Stomach (tissue), 9 donors: ENCODE results near the gene SP5. TPM values are rescaled to one million over a fixed set of nuclear protein-coding genes. Genes with fewer than 3 reads are reported as not detected.

Source experiments
- DNase-seq, 2 donors: peaks; one replicate each; pipeline versions ENCODE4 v3.0.0 to v3.0.0-alpha.2; 2013 to 2019
- H3K27ac ChIP-seq, 5 donors: fragments of 200-600 bp in 4 of 5; sonication (generic) in 4 of 5; one replicate each; pipeline ENCODE4 v1.5.1; 2013 to 2019; ENCODE audit warnings: mild to moderate bottlenecking in 1 of 5, moderate library complexity in 1 of 5
- H3K27me3 ChIP-seq, 3 donors: fragments of 200-600 bp; sonication (generic); one replicate each; pipeline ENCODE4 v1.5.1; 2017 to 2019; ENCODE audit warnings: mixed run types in 1 of 3
- H3K36me3 ChIP-seq, 4 donors: fragments of 200-600 bp; sonication (generic); 1 replicate in 3 of 4; 2 replicates in 1 of 4; pipeline ENCODE4 v1.5.1; 2016 to 2019
- H3K4me1 ChIP-seq, 4 donors: fragments of 200-600 bp; sonication (generic); one replicate each; pipeline ENCODE4 v1.5.1; 2016 to 2019
- H3K4me3 ChIP-seq, 4 donors: fragments of 200-600 bp; sonication (generic) in 3 of 4; one replicate each; pipeline ENCODE4 v1.5.1; 2016 to 2019; ENCODE audit warnings: mild to moderate bottlenecking in 1 of 4
- H3K9me3 ChIP-seq, 4 donors: fragments of 200-600 bp; sonication (generic); one replicate each; pipeline ENCODE4 v1.5.1; 2016 to 2019
- EP300 ChIP-seq: sonication (generic); formaldehyde crosslinking; IDR thresholded peaks from one replicate; pipeline ENCODE4 v1.6.1; 2017; ENCODE audit warnings: antibody characterized with exemption
- POLR2A ChIP-seq, 4 donors: fragments of 450-650 bp; IDR thresholded peaks; one replicate each; pipeline ENCODE4 v1.6.1; 2016; ENCODE audit warnings: antibody characterized with exemption in 4 of 4, control low read depth in 2 of 4, mild to moderate bottlenecking in 1 of 4, moderate library complexity in 1 of 4
- POLR2AphosphoS5 ChIP-seq, 3 donors: sonication (generic); formaldehyde crosslinking; IDR thresholded peaks; one replicate each; pipeline ENCODE4 v1.6.1; 2016; ENCODE audit warnings: antibody characterized with exemption in 3 of 3
- WGBS, 5 donors: extraction: QIAGEN DNeasy Blood & Tissue Kit in 3 of 5; methylation state at CpG; one replicate each; pipeline versions ENCODE4 v1.1.5 to v1.1.7; 2013 to 2018; 5-methylcytosine and 5-hydroxymethylcytosine counted together
- intact Hi-C: fragments of 100-400 bp; cut with DNase I; formaldehyde crosslinking; loops from one replicate; pipeline ENCODE4 v1.15.1; 2023; ENCODE audit warnings: low total_unique reads
- polyA plus RNA-seq, 3 donors: library from polyadenylated mRNA; stranded (reverse); fragments of 200-250 nt; gene quantifications; one replicate each; pipeline ENCODE4 v1.2.3, GENCODE V29; 2013
- total RNA-seq, 5 donors: library from RNA; depleted of rRNA; stranded (reverse); fragments of >200 nt; gene quantifications; one replicate each; pipeline versions ENCODE4 v1.1.0 to v1.2.3, GENCODE V29; 2014 to 2016
- TF ChIP-seq, protein P1 (sequence below), 7 experiments: fragments of 450-650 bp in 4 of 7; fragments of 200-600 bp in 3 of 7; sonication (generic) in 3 of 7; IDR thresholded peaks; one replicate each; pipeline ENCODE4 v1.5.1; 2016 to 2019; ENCODE audit warnings: antibody characterized with exemption in 7 of 7, control low read depth in 2 of 7, mild to moderate bottlenecking in 1 of 7
- donor health status: healthy with polysubstance abuse.
- donor health status: Bipolar disorder and iron deficiency.
- donor health status: healthy.

The SP5 gene
- total and polyA plus RNA-seq, 8 donors = 0.92 to 5.8 (median 3.0) TPM; not detected in 2

DNA sequence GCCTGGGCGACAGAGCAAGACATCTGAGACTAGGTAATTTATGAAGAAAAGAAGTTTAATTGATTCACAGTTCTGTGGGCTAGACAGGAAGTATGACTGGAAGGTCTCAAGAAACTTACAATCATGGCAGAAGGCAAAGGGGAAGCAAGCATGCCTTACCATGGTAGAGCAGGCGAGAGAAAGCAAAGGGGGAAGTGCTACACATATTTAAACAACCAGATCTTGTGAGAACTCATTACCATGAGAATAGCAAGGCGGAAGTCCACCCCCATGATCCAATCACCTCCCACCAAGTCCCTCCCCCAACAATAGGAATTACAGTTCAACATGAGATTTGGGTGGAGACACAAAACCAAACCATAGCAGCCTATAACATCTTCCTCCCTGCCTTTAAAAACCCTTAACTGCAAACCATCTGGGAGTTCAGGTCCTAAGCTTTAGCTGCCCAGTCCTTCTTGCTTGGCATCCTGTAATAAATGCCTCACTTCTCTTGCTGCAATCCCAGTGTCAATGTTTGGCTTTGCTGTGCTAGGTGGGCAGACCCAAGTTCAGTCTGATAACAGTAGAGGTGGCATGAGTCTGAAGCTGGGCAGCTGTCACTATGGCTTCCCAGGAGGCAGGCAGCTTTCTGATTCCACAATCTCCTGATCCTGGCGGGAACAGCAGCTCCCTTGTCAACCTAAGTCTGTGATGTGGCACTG, 11.2 kb upstream of the SP5 start:
- 77 to 79% (median 78%) methylated on average over 4 of the region's 4 CpGs for WGBS, 5 donors
- H3K27ac ChIP-seq = no peak overlapping the region
- DNase-seq = no peak

DNA sequence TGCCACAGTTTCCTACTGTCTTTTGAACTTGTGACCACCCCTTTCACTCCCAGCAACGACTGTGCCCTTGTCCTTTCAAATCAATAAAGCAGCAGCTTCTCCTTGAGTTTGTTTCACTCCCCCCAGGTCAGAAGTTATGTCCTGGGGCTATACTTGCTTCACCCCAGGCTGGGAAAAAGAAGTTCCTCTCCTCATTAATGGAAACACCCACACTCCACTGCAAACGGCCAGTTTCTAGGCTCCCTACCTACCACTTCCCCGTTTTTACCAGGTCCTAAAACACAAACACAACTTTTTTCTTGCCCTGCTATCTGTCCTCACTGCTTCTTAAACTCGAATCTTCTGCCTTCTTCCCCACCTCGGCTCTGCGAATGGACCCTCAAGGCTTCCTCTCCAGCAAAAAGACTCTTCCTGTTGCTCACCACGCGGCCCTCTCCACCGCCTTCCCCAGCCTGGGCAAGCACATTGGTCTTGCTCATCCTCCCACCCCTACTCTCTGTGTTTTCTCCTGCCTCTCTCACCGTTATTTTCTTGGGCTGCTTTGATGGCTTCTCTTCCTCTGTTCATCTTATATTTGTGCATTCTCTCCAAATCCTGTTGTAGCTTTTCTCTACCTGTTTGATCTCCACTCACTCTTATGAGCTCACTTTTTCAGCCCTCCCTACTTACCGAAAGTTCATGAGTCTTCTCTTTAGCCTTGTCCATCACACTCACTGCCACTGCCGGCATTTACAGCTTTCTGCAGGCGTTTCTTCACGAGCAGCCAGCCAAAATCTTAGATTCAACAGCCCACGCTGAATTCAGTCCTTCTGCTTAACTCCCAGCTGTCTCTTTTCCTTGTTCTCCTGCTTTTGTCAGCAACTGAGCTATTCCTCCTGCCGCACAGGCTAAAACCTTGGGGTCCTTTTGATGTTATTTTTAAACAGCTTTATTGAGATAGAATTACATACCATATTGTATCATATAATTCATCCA, 7.0 kb upstream of the SP5 start:
- Histone ChIP-seq H3K9me3 (no peaks in the 10 kb centered on the region), H3K27ac (no peak overlapping the region), H3K4me3 (no peak overlapping the region), H3K27me3 (peaks cover 0 to 64% (median 14%) of the 10 kb centered on the region in 3 donors), H3K36me3 (no peaks in the 10 kb centered on the region), H3K4me1 (peaks cover 12 to 21% (median 17%) of the 10 kb centered on the region in 4 donors)
- DNase-seq = no peak
- intact Hi-C loops = no loop called here
- TF ChIP-seq, protein P1, sequence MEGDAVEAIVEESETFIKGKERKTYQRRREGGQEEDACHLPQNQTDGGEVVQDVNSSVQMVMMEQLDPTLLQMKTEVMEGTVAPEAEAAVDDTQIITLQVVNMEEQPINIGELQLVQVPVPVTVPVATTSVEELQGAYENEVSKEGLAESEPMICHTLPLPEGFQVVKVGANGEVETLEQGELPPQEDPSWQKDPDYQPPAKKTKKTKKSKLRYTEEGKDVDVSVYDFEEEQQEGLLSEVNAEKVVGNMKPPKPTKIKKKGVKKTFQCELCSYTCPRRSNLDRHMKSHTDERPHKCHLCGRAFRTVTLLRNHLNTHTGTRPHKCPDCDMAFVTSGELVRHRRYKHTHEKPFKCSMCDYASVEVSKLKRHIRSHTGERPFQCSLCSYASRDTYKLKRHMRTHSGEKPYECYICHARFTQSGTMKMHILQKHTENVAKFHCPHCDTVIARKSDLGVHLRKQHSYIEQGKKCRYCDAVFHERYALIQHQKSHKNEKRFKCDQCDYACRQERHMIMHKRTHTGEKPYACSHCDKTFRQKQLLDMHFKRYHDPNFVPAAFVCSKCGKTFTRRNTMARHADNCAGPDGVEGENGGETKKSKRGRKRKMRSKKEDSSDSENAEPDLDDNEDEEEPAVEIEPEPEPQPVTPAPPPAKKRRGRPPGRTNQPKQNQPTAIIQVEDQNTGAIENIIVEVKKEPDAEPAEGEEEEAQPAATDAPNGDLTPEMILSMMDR (IDR thresholded peaks at IDR 0.05) = no peak
- TF ChIP-seq POLR2A (IDR thresholded peaks at IDR 0.05) (no peak), POLR2AphosphoS5 (IDR thresholded peaks at IDR 0.05) (no peak), EP300 (no peak)
- WGBS, 5 donors = 38 to 59% (median 51%) methylated on average over 16 of the region's 16 CpGs

More for the DNA sequence above, 11.2 kb upstream of the SP5 start:
- Histone ChIP-seq H3K27me3 (peaks cover 0 to 24% (median 0%) of the 10 kb centered on the region in 3 donors), H3K36me3 (no peaks in the 10 kb centered on the region), H3K4me3 (no peak overlapping the region), H3K9me3 (peaks cover 0 to 2% (median 0%) of the 10 kb centered on the region in 4 donors), H3K4me1 (no peaks in the 10 kb centered on the region)
- TF ChIP-seq EP300 (no peak), POLR2AphosphoS5 (IDR thresholded peaks at IDR 0.05) (no peak)
- TF ChIP-seq, protein P1 (IDR thresholded peaks at IDR 0.05) = no peak
- intact Hi-C loops = no loop called here

DNA sequence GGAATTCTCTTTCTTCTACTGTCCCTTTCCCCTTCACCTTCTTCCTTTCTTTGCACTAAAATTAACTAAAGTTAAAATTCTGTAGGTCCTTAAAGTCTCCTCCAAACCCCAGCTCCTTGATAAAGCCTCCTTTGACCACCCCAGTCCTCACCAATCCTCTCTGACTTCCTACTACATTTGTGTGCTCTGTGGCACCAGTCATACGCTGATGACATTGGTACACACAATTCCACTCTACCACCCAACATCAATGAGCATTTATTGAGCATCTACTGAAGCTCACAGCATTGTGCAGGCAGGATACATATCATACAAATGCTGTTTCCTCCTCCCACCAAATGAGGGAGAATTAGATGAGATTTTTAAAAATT, 4.5 kb upstream of the SP5 start:
- Histone ChIP-seq H3K4me3 (no peak overlapping the region), H3K4me1 (peaks cover 37 to 46% (median 40%) of the 10 kb centered on the region in 4 donors), H3K9me3 (no peaks in the 10 kb centered on the region), H3K36me3 (no peaks in the 10 kb centered on the region), H3K27me3 (peaks cover 0 to 83% (median 39%) of the 10 kb centered on the region in 3 donors), H3K27ac (no peak overlapping the region)
- 68 to 88% (median 79%) methylated on average over 1 of the region's 1 CpG for WGBS, 5 donors
- DNase-seq = no peak
- TF ChIP-seq POLR2A (IDR thresholded peaks at IDR 0.05) (no peak), EP300 (no peak), POLR2AphosphoS5 (IDR thresholded peaks at IDR 0.05) (no peak)
- TF ChIP-seq, protein P1 (IDR thresholded peaks at IDR 0.05) = no peak
- intact Hi-C loops = loop anchor here (10.0 kb wide), 1 partner anchor 104 kb away; the partner anchor contains the start of gene GAD1

DNA sequence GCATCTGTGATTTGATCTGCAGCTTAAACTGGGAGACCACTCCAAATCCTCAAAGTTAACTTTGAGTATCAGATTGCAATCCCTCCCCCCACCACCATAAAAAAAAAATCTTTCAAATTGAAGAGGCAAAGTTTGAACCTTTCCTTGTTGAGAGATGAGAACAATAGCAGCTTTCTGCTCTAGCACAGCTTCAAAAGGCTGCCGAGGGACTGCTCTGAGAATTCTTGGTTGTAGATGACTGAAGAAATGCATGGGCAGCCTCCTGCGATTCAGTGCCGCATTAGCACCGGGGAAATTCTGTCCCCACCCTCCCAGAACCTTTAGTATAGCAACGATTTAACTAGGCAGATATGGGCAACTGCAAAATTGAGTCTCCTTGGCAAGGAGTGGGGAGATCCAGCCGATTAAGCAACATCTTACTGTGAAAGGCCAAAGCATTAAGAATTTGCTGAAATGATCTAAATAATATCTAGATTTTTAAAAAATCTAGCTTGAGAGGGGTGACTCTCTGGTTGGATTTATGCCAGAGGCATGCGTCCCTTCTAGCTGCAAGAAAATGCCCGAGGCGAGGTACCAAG, 3.9 kb upstream of the SP5 start:
- intact Hi-C loops = loop anchor here (10.0 kb wide), 1 partner anchor 104 kb away; the partner anchor contains the start of gene GAD1
- peaks cover 44 to 52% (median 47%) of the 10 kb centered on the region in 4 donors for H3K4me1 ChIP-seq
- peak overlapping the region in 2 of 4 donors; percentile 25 to 37 for H3K4me3 ChIP-seq
- no peaks in the 10 kb centered on the region for H3K36me3 ChIP-seq
- no peak for TF ChIP-seq POLR2AphosphoS5 (IDR thresholded peaks at IDR 0.05)
- TF ChIP-seq, protein P1 (IDR thresholded peaks at IDR 0.05) = no peak
- TF ChIP-seq EP300 = no peak
- no peak for TF ChIP-seq POLR2A (IDR thresholded peaks at IDR 0.05)
- H3K27me3 ChIP-seq = peaks cover under 1 to 89% (median 46%) of the 10 kb centered on the region in 3 donors
- no peaks in the 10 kb centered on the region for H3K9me3 ChIP-seq
- WGBS, 5 donors = 6 to 14% (median 7%) methylated on average over 9 of the region's 9 CpGs
- H3K27ac ChIP-seq = no peak overlapping the region
- no peak for DNase-seq
